SK-N-SH (cell line): ENCODE data around the gene AGBL1. TPM values are rescaled to one million over a fixed set of nuclear protein-coding genes. Genes with fewer than 3 reads are reported as not detected.

ENCODE experiments used
- CTCF ChIA-PET: fragments of 300-600, 350-600 bp; formaldehyde crosslinking; extraction: SDS; loops from one replicate; lab custom pipeline; 2021; lab: Yijun Ruan, JAX
- POLR2A ChIA-PET: fragments of 350-600 bp; sonication (Branson Sonifier 250); formaldehyde crosslinking; extraction: SDS; loops from one replicate; lab custom pipeline; 2020; ENCODE audit warnings: antibody characterized with exemption, inconsistent platforms; lab: Yijun Ruan, JAX
- DNase-seq: peaks from one replicate; pipeline ENCODE4 v3.0.0; 2012
- H2AFZ ChIP-seq: fragments of 200-600 bp; sonication (generic); 2 replicates; pipeline ENCODE4 v1.8.1; 2016; ENCODE audit warnings: antibody characterized with exemption, mild to moderate bottlenecking, low read depth
- H3F3A ChIP-seq: fragments of 200-600 bp; sonication (generic); replicated peaks from 2 replicates; pipeline ENCODE3; 2016; ENCODE audit warnings: antibody characterized with exemption, mild to moderate bottlenecking; ENCODE audit not compliant: insufficient read depth
- H3K27ac ChIP-seq, 2 experiments: fragments of 200-500 bp in 1 of 2; fragments of 200-600 bp in 1 of 2; sonication (Bioruptor generic) in 1 of 2; sonication (generic), shearing (Covaris generic) in 1 of 2; 2 replicates each; pipeline versions ENCODE4 v1.5.1 to v1.6.1; 2014 to 2016; ENCODE audit warnings: low read depth in 2 of 2, inconsistent platforms in 1 of 2, low read length in 1 of 2, mild to moderate bottlenecking in 1 of 2, mixed read lengths in 1 of 2
- H3K27me3 ChIP-seq: fragments of 200-600 bp; sonication (generic), shearing (Covaris generic); 2 replicates; pipeline ENCODE4 v1.6.1; 2016; ENCODE audit warnings: mixed run types; ENCODE audit not compliant: insufficient read depth
- H3K36me3 ChIP-seq, 2 experiments: fragments of 200-500 bp in 1 of 2; fragments of 200-600 bp in 1 of 2; sonication (Bioruptor generic) in 1 of 2; sonication (generic) in 1 of 2; replicated peaks in 1 of 2; 2 replicates each; pipeline versions ENCODE3 to v1.5.1; 2014 to 2016; ENCODE audit warnings: low read length in 1 of 2, mild to moderate bottlenecking in 1 of 2; ENCODE audit not compliant: insufficient read depth in 2 of 2, control insufficient read depth in 1 of 2
- H3K4me1 ChIP-seq, 2 experiments: fragments of 200-500 bp in 1 of 2; fragments of 200-600 bp in 1 of 2; sonication (Bioruptor generic) in 1 of 2; sonication (generic), shearing (Covaris generic) in 1 of 2; 2 replicates each; pipeline versions ENCODE4 v1.5.1 to v1.6.1; 2014 to 2016; ENCODE audit warnings: low read depth in 1 of 2, low read length in 1 of 2, mixed run types in 1 of 2; ENCODE audit not compliant: insufficient read depth in 2 of 2, control insufficient read depth in 1 of 2
- H3K4me2 ChIP-seq: fragments of 200-600 bp; sonication (generic), shearing (Covaris generic); 2 replicates; pipeline ENCODE4 v1.6.1; 2017; ENCODE audit warnings: mixed run types
- H3K4me3 ChIP-seq, 2 experiments: fragments of 200-500 bp in 1 of 2; fragments of 200-600 bp in 1 of 2; sonication (Bioruptor generic) in 1 of 2; sonication (generic), shearing (Covaris generic) in 1 of 2; 2 replicates each; pipeline versions ENCODE4 v1.5.1 to v1.8.1; 2014 to 2016; ENCODE audit warnings: low read depth in 2 of 2, inconsistent platforms in 1 of 2, low read length in 1 of 2, mild to moderate bottlenecking in 1 of 2, mixed read lengths in 1 of 2, moderate library complexity in 1 of 2
- H3K79me2 ChIP-seq: fragments of 200-600 bp; sonication (generic); 2 replicates; pipeline ENCODE4 v1.8.1; 2017; ENCODE audit warnings: mild to moderate bottlenecking; ENCODE audit not compliant: insufficient read depth
- H3K9ac ChIP-seq: fragments of 200-600 bp; sonication (generic); 2 replicates; pipeline ENCODE4 v1.6.1; 2017; ENCODE audit warnings: mixed run types
- H3K9me2 ChIP-seq: fragments of 200-600 bp; sonication (generic); 2 replicates; pipeline ENCODE4 v1.6.1; 2017; ENCODE audit warnings: mixed run types
- H3K9me3 ChIP-seq: fragments of 200-600 bp; sonication (generic); 2 replicates; pipeline ENCODE4 v1.6.1; 2017; ENCODE audit warnings: mixed run types, mild to moderate bottlenecking, moderate library complexity
- H4K20me1 ChIP-seq: fragments of 200-600 bp; sonication (generic); 2 replicates; pipeline ENCODE4 v1.6.1; 2017; ENCODE audit warnings: mild to moderate bottlenecking, mixed run types; ENCODE audit not compliant: insufficient read depth
- ELF1 ChIP-seq: IDR thresholded peaks from 2 replicates; pipeline ENCODE4 v1.4.0; 2012
- EP300 ChIP-seq, 2 experiments: IDR thresholded peaks; 2 replicates each; pipeline versions ENCODE4 v1.4.0 to v1.6.1; 2012; ENCODE audit warnings: borderline replicate concordance in 1 of 2, low read depth in 1 of 2, low read length in 1 of 2
- EZH2phosphoT487 ChIP-seq: fragments of 200-600 bp; sonication (generic); IDR thresholded peaks from 2 replicates; pipeline ENCODE4 v1.6.1; 2017; ENCODE audit warnings: low read depth, mixed run types, mild to moderate bottlenecking, antibody characterized with exemption, moderate library complexity, borderline replicate concordance
- FOSL2 ChIP-seq: IDR thresholded peaks from 2 replicates; pipeline ENCODE4 v1.4.0; 2012; ENCODE audit warnings: low read depth, mild to moderate bottlenecking, moderate library complexity, borderline replicate concordance
- FOXM1 ChIP-seq: IDR thresholded peaks from 2 replicates; pipeline ENCODE4 v1.4.0; 2012; ENCODE audit warnings: low read depth, mild to moderate bottlenecking
- GABPA ChIP-seq: IDR thresholded peaks from 2 replicates; pipeline ENCODE4 v1.4.0; 2012; ENCODE audit warnings: low read depth, mild to moderate bottlenecking
- GATA2 ChIP-seq: sonication (generic); formaldehyde crosslinking; IDR thresholded peaks from 2 replicates; pipeline ENCODE4 v1.5.0; 2020; ENCODE audit warnings: mild to moderate bottlenecking, missing genetic modification reagents
- IRF3 ChIP-seq: fragments of 150-350 bp; IDR thresholded peaks from 2 replicates; pipeline ENCODE4 v1.6.1; 2016; ENCODE audit warnings: mild to moderate bottlenecking, low read depth, low read length
- JUND ChIP-seq: IDR thresholded peaks from 2 replicates; pipeline ENCODE4 v1.4.0; 2012
- MEF2A ChIP-seq: IDR thresholded peaks from 2 replicates; pipeline ENCODE4 v1.4.0; 2012; ENCODE audit warnings: low read depth, borderline replicate concordance
- NRF1 ChIP-seq: IDR thresholded peaks from 2 replicates; pipeline ENCODE4 v1.6.1; 2012; ENCODE audit warnings: low read depth, mild to moderate bottlenecking, low read length
- POLR2AphosphoS5 ChIP-seq: IDR thresholded peaks from 2 replicates; pipeline ENCODE4 v1.6.1; 2012; ENCODE audit warnings: low read depth, low read length
- RAD21 ChIP-seq: IDR thresholded peaks from 2 replicates; pipeline ENCODE4 v1.6.1; 2012; ENCODE audit warnings: mild to moderate bottlenecking, low read length
- RCOR1 ChIP-seq: fragments of 150-350 bp; IDR thresholded peaks from 2 replicates; pipeline ENCODE4 v1.6.1; 2017; ENCODE audit warnings: antibody characterized with exemption, low read length
- RXRA ChIP-seq: IDR thresholded peaks from 2 replicates; pipeline ENCODE4 v1.4.0; 2012; ENCODE audit warnings: low read depth, mild to moderate bottlenecking, borderline replicate concordance
- SIN3A ChIP-seq: IDR thresholded peaks from 2 replicates; pipeline ENCODE4 v1.6.1; 2012; ENCODE audit warnings: low read depth, mild to moderate bottlenecking, low read length, moderate library complexity, borderline replicate concordance
- USF1 ChIP-seq: IDR thresholded peaks from 2 replicates; pipeline ENCODE4 v1.4.0; 2012; ENCODE audit warnings: low read depth, borderline replicate concordance
- YY1 ChIP-seq: IDR thresholded peaks from 2 replicates; pipeline ENCODE4 v1.4.0; 2012; ENCODE audit warnings: low read depth, mild to moderate bottlenecking
- WGBS: methylation state at CpG from one replicate; pipeline ENCODE4 v1.1.6; 2017; ENCODE audit warnings: low lambda C conversion rate; 5-methylcytosine and 5-hydroxymethylcytosine counted together
- polyA plus RNA-seq, 3 experiments: library from polyadenylated mRNA; depleted of rRNA; stranded (reverse); fragments of >200 nt; gene quantifications; 2 replicates each; pipeline ENCODE4 v1.2.3, GENCODE V29; 2012
- TF ChIP-seq, protein P1 (sequence below): fragments of 200-600 bp; sonication (generic); IDR thresholded peaks from 2 replicates; pipeline ENCODE4 v1.6.1; 2017; ENCODE audit warnings: antibody characterized with exemption, mild to moderate bottlenecking, moderate library complexity
- TF ChIP-seq, protein P2 (sequence below): IDR thresholded peaks from 2 replicates; pipeline ENCODE4 v1.6.1; 2012; ENCODE audit warnings: mild to moderate bottlenecking, low read depth, low read length, moderate library complexity
- TF ChIP-seq, protein P3 (sequence below): IDR thresholded peaks from 2 replicates; pipeline ENCODE4 v1.4.0; 2012; ENCODE audit warnings: low read depth

Gene AGBL1
- polyA plus RNA-seq, 1 of the 3 experiments (the other 2 are of a cell fraction): not detected

DNA sequence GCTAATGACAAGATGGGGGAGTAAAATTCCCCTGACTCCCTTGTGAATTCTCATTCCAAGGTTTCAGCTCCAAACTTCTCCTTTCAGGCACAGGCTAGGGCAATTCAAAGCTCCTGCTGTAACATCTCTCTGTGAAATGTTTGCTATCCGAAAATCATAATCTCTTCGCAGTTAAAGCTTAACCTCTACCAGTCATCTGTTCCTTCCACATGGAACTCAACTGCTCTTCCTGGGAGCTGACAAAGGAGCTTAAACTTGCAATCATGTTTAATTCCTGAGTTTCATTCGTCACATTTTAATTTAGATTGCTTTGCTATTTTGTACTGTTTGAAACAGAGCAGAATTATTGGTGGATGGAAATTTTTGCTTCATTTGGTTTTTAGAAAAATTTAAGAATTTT lies 328.6 kb downstream of the AGBL1 start:
- H3K36me3 ChIP-seq: no peaks in the 10 kb centered on the region

GRCh38 chr15:86411916-86412315 lies 332.2 kb downstream of the AGBL1 start:
- no peaks in the 10 kb centered on the region for H4K20me1 ChIP-seq
- no peaks in the 10 kb centered on the region for H3K4me1 ChIP-seq
- no peak overlapping the region for H2AFZ ChIP-seq
- H3F3A ChIP-seq: no peaks in the 10 kb centered on the region
- no peaks in the 10 kb centered on the region for H3K9me2 ChIP-seq
- no peak overlapping the region for H3K27ac ChIP-seq
- CTCF ChIA-PET: no interaction called here
- 6% methylated on average over 2 of the region's 2 CpGs for WGBS
- H3K9me3 ChIP-seq: no peaks in the 10 kb centered on the region; the same call in 1 of the 2 replicates
- no peaks in the 10 kb centered on the region for H3K79me2 ChIP-seq
- no peak overlapping the region for H3K9ac ChIP-seq
- DNase-seq: no peak
- H3K36me3 ChIP-seq: no peaks in the 10 kb centered on the region
- POLR2A ChIA-PET: no interaction called here
- no peak overlapping the region for H3K4me3 ChIP-seq
- no peak overlapping the region for H3K4me2 ChIP-seq
- no peaks in the 10 kb centered on the region for H3K27me3 ChIP-seq
- no peak for TF ChIP-seq POLR2AphosphoS5
- TF ChIP-seq, protein P1, sequence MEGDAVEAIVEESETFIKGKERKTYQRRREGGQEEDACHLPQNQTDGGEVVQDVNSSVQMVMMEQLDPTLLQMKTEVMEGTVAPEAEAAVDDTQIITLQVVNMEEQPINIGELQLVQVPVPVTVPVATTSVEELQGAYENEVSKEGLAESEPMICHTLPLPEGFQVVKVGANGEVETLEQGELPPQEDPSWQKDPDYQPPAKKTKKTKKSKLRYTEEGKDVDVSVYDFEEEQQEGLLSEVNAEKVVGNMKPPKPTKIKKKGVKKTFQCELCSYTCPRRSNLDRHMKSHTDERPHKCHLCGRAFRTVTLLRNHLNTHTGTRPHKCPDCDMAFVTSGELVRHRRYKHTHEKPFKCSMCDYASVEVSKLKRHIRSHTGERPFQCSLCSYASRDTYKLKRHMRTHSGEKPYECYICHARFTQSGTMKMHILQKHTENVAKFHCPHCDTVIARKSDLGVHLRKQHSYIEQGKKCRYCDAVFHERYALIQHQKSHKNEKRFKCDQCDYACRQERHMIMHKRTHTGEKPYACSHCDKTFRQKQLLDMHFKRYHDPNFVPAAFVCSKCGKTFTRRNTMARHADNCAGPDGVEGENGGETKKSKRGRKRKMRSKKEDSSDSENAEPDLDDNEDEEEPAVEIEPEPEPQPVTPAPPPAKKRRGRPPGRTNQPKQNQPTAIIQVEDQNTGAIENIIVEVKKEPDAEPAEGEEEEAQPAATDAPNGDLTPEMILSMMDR: no peak
- TF ChIP-seq IRF3: no peak
- TF ChIP-seq JUND: no peak
- TF ChIP-seq RCOR1: no peak
- TF ChIP-seq, protein P2, sequence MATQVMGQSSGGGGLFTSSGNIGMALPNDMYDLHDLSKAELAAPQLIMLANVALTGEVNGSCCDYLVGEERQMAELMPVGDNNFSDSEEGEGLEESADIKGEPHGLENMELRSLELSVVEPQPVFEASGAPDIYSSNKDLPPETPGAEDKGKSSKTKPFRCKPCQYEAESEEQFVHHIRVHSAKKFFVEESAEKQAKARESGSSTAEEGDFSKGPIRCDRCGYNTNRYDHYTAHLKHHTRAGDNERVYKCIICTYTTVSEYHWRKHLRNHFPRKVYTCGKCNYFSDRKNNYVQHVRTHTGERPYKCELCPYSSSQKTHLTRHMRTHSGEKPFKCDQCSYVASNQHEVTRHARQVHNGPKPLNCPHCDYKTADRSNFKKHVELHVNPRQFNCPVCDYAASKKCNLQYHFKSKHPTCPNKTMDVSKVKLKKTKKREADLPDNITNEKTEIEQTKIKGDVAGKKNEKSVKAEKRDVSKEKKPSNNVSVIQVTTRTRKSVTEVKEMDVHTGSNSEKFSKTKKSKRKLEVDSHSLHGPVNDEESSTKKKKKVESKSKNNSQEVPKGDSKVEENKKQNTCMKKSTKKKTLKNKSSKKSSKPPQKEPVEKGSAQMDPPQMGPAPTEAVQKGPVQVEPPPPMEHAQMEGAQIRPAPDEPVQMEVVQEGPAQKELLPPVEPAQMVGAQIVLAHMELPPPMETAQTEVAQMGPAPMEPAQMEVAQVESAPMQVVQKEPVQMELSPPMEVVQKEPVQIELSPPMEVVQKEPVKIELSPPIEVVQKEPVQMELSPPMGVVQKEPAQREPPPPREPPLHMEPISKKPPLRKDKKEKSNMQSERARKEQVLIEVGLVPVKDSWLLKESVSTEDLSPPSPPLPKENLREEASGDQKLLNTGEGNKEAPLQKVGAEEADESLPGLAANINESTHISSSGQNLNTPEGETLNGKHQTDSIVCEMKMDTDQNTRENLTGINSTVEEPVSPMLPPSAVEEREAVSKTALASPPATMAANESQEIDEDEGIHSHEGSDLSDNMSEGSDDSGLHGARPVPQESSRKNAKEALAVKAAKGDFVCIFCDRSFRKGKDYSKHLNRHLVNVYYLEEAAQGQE: no peak
- TF ChIP-seq FOXM1: no peak

More for the DNA sequence above, 328.6 kb downstream of the AGBL1 start:
- H4K20me1 ChIP-seq: no peaks in the 10 kb centered on the region
- H3K27ac ChIP-seq: no peak overlapping the region
- WGBS: 24% methylated on average over 3 of the region's 3 CpGs
- TF ChIP-seq GABPA (no peak), IRF3 (no peak), FOXM1 (no peak), USF1 (no peak), SIN3A (no peak), EZH2phosphoT487 (no peak), RXRA (no peak), YY1 (no peak), ELF1 (no peak), RAD21 (no peak), NRF1 (no peak), FOSL2 (no peak), GATA2 (CRISPR knock-in tag) (no peak), MEF2A (no peak), JUND (no peak), EP300 (IDR thresholded peaks at IDR 0.05; ENCODE audit: borderline replicate concordance in 1 of 2, low read depth in 1 of 2, low read length in 1 of 2) (no peak)
- TF ChIP-seq, protein P3, sequence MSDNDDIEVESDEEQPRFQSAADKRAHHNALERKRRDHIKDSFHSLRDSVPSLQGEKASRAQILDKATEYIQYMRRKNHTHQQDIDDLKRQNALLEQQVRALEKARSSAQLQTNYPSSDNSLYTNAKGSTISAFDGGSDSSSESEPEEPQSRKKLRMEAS: no peak
- no peaks in the 10 kb centered on the region for H3K27me3 ChIP-seq
- no peak overlapping the region for H3K4me3 ChIP-seq
- H3K4me2 ChIP-seq: no peak overlapping the region
- H3K79me2 ChIP-seq: no peaks in the 10 kb centered on the region
- H3K9me3 ChIP-seq: no peaks in the 10 kb centered on the region
- H2AFZ ChIP-seq: no peak overlapping the region
- ChIA-PET CTCF (interaction anchor here (0.5 to 1.0 kb wide), 3 partner anchors 25 to 111 kb away, joined by 3 read pairs; no protein-coding TSS in a partner anchor), POLR2A (no interaction called here)
- no peak for DNase-seq
- H3F3A ChIP-seq: no peaks in the 10 kb centered on the region
- H3K9ac ChIP-seq: no peak overlapping the region
- no peaks in the 10 kb centered on the region for H3K9me2 ChIP-seq
- no peaks in the 10 kb centered on the region for H3K4me1 ChIP-seq
